ENCODE data around the gene CDKL1. TPM values are rescaled to one million over a fixed set of nuclear protein-coding genes. Genes with fewer than 3 reads are reported as not detected.
"Not testable (repeated sequence)": the region's sequence is repeated elsewhere in the genome, so short reads cannot be mapped to it uniquely, and the experiment has no call there.

CDKL1 gene
- polyA plus RNA-seq, 1 of the 3 experiments (the other 2 are of a cell fraction), result 2.5 TPM

DNA sequence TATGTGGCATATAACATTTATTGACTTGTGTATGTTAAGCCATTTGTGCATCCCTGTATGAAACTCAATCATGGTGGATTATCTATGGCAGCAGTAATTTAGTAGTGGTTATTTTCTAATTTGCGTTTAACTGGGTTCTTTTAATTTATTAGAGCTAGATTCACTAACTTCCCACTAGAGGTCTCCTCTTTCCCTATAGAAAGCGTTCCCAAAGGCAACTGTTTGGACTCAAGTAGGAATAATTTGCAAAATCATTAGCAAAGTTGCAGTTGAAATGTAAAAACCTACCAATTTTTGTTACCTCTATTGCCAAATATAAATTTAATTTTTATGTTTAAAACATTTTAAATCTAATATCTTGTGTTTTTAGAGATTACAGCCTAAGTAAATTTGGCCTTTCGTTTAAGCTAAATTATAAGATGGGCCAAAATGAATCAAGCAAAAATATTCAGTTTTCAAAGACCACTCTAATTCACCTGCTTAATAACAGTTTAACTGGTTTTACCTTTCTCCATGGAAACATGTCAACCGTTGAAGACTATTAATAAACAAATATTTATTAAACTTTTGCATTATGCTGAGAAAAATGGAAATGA is 78.6 kb downstream of the CDKL1 start (continued):
- TF ChIP-seq, protein P1, sequence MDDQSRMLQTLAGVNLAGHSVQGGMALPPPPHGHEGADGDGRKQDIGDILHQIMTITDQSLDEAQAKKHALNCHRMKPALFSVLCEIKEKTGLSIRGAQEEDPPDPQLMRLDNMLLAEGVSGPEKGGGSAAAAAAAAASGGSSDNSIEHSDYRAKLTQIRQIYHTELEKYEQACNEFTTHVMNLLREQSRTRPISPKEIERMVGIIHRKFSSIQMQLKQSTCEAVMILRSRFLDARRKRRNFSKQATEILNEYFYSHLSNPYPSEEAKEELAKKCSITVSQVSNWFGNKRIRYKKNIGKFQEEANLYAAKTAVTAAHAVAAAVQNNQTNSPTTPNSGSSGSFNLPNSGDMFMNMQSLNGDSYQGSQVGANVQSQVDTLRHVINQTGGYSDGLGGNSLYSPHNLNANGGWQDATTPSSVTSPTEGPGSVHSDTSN (IDR thresholded peaks at IDR 0.05), result no peak
- TF ChIP-seq POLR2AphosphoS5 (IDR thresholded peaks at IDR 0.05; ENCODE audit: low read depth, low read length), result no peak
- TF ChIP-seq CTCF (IDR thresholded peaks at IDR 0.05), result peak; percentile 81
- peak; percentile 58; the same call in 1 of the 2 replicates for TF ChIP-seq SMC3 (IDR thresholded peaks at IDR 0.05; ENCODE audit: low read depth, low read length)
- TF ChIP-seq RAD21 (IDR thresholded peaks at IDR 0.05; ENCODE audit: low read length), result peak; percentile 78
- TF ChIP-seq MXI1 (IDR thresholded peaks at IDR 0.05; ENCODE audit: low read depth, low read length), result no peak

- H3K9me2 ChIP-seq; H3K4me3 ChIP-seq (ENCODE audit: low read depth in 2 of 2, low read length in 1 of 2); H3F3A ChIP-seq (replicated peaks; ENCODE audit: insufficient read depth); H2AFZ ChIP-seq (ENCODE audit: low read depth); H3K4me2 ChIP-seq; H3K9me3 ChIP-seq; H3K27ac ChIP-seq (ENCODE audit: low read depth in 2 of 2, low read length in 1 of 2); H3K9ac ChIP-seq; H3K27me3 ChIP-seq (ENCODE audit: insufficient read depth); POLR2A ChIA-PET; H4K20me1 ChIP-seq (ENCODE audit: insufficient read depth); H3K4me1 ChIP-seq (ENCODE audit: control insufficient read depth in 1 of 2, insufficient read depth in 2 of 2, low read depth in 1 of 2, low read length in 1 of 2); DNase-seq: not testable (repeated sequence)
- Histone ChIP-seq H3K36me3 (replicated peaks in 1 of 2; ENCODE audit: control insufficient read depth in 1 of 2, insufficient read depth in 2 of 2, low read length in 1 of 2) (peaks cover 0 to 17% of the 10 kb centered on the region in 2 experiments), H3K79me2 (ENCODE audit: insufficient read depth) (peaks cover 63% of the 10 kb centered on the region)
- 98% methylated on average over 3 of the region's 3 CpGs for WGBS (ENCODE audit: low lambda C conversion rate)
- CTCF ChIA-PET, result interaction anchor here (1.1 to 2.1 kb wide), 2 partner anchors 14 to 218 kb away, joined by 3 to 9 read pairs; partner anchors contain the start of gene MAP4K5
Measured at GRCh38 chr14:50314098-50314497, 82.6 kb downstream of the CDKL1 start.

DNA sequence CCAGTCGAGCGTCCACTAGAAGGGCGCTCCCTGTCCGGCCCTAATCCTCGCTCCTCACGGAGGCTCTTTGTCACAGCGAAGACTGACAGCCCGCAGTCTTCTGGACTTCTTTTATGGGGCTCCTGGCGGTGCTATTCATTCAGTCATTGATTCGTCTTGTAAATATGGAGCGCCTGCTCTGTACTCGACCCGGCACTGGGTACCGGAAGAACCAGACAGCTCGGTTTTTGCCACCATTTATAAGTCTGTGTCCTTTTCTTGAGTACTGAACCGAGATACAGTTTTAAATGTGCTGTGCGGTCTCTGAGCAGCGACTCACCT is 84.0 kb downstream of the CDKL1 start:
- Histone ChIP-seq H3K27me3 (ENCODE audit: insufficient read depth) (no peaks in the 10 kb centered on the region), H4K20me1 (ENCODE audit: insufficient read depth) (no peaks in the 10 kb centered on the region), H3K9me3 (no peaks in the 10 kb centered on the region), H3K27ac (ENCODE audit: low read depth in 2 of 2, low read length in 1 of 2) (peak overlapping the region; percentile 81 to 89), H3K4me2 (peak overlapping the region; percentile 91), H3K4me1 (ENCODE audit: control insufficient read depth in 1 of 2, insufficient read depth in 2 of 2, low read depth in 1 of 2, low read length in 1 of 2) (peaks cover 6 to 7% of the 10 kb centered on the region in 2 experiments; a peak in 2 of 4 replicates), H3K4me3 (ENCODE audit: low read depth in 2 of 2, low read length in 1 of 2) (peak overlapping the region; percentile 64 to 69), H3K79me2 (ENCODE audit: insufficient read depth) (peaks cover 55% of the 10 kb centered on the region), H3K9me2 (peaks cover 1% of the 10 kb centered on the region; the same call in 1 of the 2 replicates), H3K36me3 (replicated peaks in 1 of 2; ENCODE audit: control insufficient read depth in 1 of 2, insufficient read depth in 2 of 2, low read length in 1 of 2) (peaks cover 0 to 17% of the 10 kb centered on the region in 2 experiments), H3F3A (replicated peaks; ENCODE audit: insufficient read depth) (peaks cover 2% of the 10 kb centered on the region), H3K9ac (peak overlapping the region; percentile 78), H2AFZ (ENCODE audit: low read depth) (peak overlapping the region; percentile 71)
- WGBS (ENCODE audit: low lambda C conversion rate), result under 1% methylated on average over 15 of the region's 18 CpGs
- TF ChIP-seq YY1 (IDR thresholded peaks at IDR 0.05; ENCODE audit: low read depth) (peak; percentile 35; the same call in 1 of the 2 replicates), POLR2AphosphoS5 (IDR thresholded peaks at IDR 0.05; ENCODE audit: low read depth, low read length) (peak; percentile 78; the same call in 1 of the 2 replicates), RCOR1 (IDR thresholded peaks at IDR 0.05; ENCODE audit: low read length) (no peak), JUND (IDR thresholded peaks at IDR 0.05) (no peak)
- TF ChIP-seq, protein P1 (IDR thresholded peaks at IDR 0.05), result peak; percentile 44; the same call in 1 of the 2 replicates
- ChIA-PET CTCF (interaction anchor here (0.9 to 3.8 kb wide), 5 partner anchors 9 to 229 kb away, joined by 3 to 25 read pairs (median 7); partner anchors contain the start of gene MAP4K5), POLR2A (interaction anchor here (0.9 to 2.0 kb wide), 7 partner anchors 8 to 247 kb away, joined by 3 to 7 read pairs (median 4); partner anchors contain the start of genes ATL1, CDKL1, MAP4K5 and VCPKMT)
- no peak for DNase-seq
